GM12892 (cell line): ENCODE data around the gene SF3B1.

Source experiments
- POLR2A ChIP-seq: IDR thresholded peaks from 2 replicates; pipeline ENCODE4 v1.6.1; 2011; ENCODE audit warnings: low read depth, low read length, control low read depth
- POLR2AphosphoS5 ChIP-seq: IDR thresholded peaks from 2 replicates; pipeline ENCODE4 v1.6.1; 2011; ENCODE audit warnings: low read depth, low read length, control low read depth

- peak; percentile 49; the same call in 1 of the 2 replicates for TF ChIP-seq POLR2AphosphoS5
- TF ChIP-seq POLR2A = no peak
These were observed 45.8 kb downstream of the SF3B1 start for GRCh38 chr2:197388866-197389587.
